ENCODE measurements around the gene BANK1.

BANK1 gene

DNA sequence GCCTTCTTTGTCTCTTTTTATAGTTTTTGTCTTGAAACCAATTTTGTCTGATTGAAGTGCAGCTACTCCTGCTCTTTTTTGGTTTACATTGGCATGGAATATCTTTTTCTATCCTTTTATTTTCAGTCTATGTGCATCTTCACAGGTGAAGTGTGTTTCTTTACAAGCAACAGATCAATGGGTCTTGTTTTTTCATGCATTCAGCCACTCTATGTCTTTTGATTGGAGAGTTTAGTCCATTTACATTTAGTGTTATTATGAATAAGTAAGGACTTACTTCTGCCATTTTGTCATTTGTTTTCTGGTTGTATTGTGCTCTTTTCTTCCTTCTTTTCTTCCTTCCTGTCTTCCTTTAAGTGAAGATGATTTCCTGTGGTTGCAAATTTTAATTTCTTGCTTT is 330.3 kb downstream of the BANK1 start:
- H3K36me3 ChIP-seq: no peaks in the 10 kb centered on the region
- TF ChIP-seq CTCF (IDR thresholded peaks at IDR 0.05; ENCODE audit: low read depth, low read length): no peak
- H3K27me3 ChIP-seq (ENCODE audit: insufficient read depth, low read depth, severe bottlenecking): no peaks in the 10 kb centered on the region
- no peak overlapping the region for H3K4me3 ChIP-seq (ENCODE audit: low read depth, low read length)
- H3K27ac ChIP-seq: no peak overlapping the region
- DNase-seq: no peak
- no peaks in the 10 kb centered on the region for H3K9me3 ChIP-seq (ENCODE audit: severe bottlenecking)

Data from WERI-Rb-1 (cell line).